Measurements from ENCODE around the gene ATMIN.

The ATMIN gene

DNA sequence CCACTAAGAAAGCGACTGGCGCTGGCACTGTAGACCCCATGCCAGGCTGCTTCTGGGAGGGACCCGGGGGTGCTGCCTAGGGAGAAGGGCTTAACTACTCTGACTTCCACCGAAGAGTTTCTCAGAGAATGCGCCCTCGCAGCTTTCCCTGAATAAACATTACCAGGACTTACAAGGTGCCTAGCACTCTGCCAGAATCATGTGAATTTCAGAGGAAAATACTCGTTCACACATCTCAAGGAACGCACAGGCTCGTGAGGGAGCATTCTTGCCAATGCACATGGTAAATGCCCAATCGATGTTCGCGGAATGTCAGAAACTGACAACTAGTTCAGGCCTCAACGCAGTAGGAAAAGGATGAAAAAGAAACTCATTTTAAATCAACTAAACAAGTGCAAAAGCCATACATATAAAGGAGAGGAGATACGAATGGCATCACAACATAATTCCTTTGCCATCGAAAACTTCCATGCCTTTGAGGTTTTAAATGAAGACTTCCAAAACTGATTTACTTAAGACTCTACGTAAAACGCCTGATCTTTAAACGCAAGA, 30.0 kb upstream of the ATMIN start:
- DNase-seq (ENCODE audit: low read depth): no peak

DNA sequence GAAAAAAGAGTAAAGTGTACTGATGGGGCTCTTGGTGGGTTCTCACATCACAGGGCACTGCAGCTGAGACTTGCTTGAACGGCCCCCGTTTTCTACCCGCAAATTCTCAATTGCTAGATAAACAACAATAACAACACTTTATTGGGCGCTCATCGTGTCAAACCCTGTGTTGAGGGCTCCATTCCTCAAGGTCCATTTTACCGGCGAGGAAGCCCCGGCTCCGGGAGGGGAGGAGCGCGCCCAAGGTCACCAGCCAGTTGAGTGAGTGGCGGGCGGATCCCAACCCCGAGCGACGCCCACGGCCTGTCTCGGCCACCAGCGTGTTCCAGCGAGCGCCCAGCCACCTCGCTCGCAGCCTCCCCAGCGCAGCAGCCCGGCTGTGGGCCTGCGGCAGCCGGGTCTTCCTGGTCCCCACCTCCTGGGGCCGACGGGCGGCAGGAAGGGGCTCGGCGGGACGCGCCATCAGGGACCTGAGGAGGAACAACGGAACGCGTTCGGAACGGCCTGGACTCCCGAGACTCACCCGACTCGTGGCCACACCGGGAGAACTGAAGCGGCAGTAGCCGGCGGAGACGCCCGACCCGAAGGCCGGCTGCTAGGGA, 29.3 kb upstream of the ATMIN start:
- DNase-seq (ENCODE audit: low read depth): no peak

DNA sequence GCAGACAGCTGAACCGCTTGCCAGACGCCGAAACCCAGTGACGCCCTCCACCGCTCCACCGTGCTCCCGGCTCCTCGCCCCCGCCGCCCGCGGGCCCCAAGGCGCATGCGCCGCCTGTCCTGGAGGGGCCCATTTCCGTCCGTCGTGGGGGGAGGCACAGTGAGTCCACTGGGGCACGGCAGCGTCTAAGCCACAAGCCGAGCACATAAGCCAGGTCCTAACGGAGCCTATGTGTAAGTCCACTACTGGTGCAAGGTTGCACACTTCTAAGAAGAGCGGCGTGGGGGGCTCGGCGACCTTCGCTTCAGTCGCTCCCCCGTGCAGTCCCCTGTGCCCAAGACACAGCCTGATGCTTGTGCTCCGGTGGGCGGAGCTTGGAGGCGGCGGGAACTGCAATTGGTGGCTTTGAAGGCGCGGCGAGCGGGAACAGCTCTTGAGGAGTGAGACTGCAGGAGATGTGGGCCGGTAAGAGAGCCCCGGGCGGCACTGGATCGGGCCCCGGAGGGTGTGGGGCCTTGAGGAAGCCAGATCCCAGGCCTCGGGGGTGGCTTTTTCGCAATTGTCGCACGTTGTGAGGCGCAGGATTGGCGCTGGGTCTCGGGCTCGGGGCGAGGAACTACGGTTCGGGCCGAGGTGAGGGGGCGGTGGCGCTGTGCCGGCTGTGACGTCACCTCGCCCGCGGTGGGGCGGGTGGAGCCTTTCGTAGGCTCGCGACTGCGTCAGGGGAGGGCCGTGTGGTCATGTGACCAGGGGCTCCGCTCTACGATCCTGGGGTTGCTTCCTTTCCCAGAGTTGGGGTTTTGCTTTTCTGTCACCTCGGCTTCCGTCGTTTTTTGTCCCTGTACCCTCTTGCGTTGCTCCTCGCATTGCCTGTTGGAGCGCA, 28.6 kb upstream of the ATMIN start, which contains the start of the genes CENPN and CMC2:
Gene CENPN, plus strand, starts transcription at position 402 of the 883 bp plus-strand sequence. CDS start 4,726 bp downstream, outside the sequence.
Gene CMC2, minus strand, starts transcription at position 73 of the 883 bp plus-strand sequence. CDS start 9,491 bp downstream, outside the sequence.
- peak; percentile 93 for DNase-seq (ENCODE audit: low read depth)

DNA sequence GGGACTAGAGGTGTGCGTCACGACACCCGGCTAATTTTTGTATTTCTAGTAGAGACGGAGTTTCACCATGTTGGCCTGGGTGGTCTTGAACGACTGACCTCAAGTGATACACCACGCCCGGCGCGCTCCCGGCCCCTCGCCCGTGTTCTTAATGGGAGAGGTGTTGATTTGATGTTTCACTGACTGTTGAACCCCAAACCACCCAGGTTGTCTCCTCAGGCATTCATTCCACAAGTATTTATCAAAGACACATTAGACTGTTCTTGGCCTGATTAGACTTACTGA, 27.2 kb upstream of the ATMIN start:
- DNase-seq (ENCODE audit: low read depth): no peak

DNA sequence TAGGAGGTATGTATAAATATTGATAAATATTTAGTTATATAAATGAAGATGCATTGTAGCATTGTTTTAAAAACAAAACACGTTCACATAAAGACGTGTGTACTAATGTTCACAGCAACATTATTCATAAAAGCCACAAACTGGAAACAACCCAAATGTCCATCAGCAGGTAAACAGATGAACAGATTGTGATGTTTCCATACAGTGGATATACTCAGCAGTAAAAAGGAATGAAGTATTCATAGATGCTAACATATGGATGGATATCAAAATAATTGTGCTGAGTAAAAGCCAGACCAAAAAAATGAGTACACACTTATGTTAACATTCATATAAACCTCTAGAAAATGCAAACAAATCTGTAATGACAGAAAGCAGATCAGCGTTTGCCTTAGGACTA, 22.7 kb upstream of the ATMIN start:
- DNase-seq (ENCODE audit: low read depth): no peak

DNA sequence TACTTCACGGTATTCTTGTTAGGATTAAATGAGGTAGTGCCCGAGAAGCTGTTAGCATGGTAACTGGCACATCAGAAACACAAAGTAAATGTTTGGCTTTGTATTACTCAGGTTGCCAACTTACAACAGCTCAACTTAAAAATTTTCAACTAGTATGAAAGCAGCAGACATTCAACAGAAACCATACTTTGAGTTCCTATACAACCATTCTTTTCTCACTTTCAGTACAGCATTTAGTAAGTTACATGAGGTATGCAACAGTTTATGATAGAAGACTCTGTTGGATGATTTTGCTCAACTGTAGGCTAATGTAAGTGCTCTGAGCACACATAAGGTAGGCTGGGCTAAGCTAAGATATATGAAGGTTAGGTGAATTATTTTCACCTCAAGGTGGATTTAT, 21.0 kb upstream of the ATMIN start:
- DNase-seq (ENCODE audit: low read depth): no peak

DNA sequence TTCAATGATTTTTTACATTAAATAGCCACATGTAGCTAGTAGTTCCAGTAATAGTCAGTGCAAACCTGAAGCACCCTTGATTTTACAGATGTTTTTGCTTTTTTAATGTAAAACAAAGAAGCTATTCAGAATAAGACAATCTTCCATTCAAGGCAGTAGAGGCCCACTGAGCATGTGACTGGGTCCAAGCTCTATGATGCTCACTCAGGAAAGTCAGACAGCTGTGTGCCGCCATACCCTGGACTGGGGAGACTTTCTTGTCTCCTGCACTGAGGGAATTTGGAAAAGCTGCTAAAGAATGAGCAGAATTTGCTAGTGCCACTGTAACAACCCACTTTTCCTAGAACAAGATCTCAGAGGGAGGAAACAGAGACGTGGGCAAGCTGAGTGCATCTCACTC, 17.1 kb upstream of the ATMIN start:
- no peak for DNase-seq (ENCODE audit: low read depth)

DNA sequence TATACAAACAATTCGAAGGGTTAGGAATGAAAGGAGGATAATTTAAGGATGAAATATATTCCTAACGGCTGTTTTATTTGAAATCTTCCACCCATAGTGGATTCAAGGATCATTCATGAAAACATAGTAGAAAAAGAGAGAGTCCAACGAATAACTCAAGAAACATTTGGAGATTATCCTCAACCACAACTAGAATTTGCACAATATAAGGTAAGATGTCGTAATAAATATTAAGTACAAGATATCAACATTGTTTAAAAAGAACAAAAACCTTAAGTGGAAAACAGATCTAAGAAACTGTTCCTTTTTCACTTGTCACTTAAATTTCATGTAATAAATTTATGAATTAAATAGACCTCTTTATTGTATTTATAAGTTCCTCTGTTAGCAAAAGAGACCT, 9.2 kb upstream of the ATMIN start:
- no peak for DNase-seq (ENCODE audit: low read depth)

DNA sequence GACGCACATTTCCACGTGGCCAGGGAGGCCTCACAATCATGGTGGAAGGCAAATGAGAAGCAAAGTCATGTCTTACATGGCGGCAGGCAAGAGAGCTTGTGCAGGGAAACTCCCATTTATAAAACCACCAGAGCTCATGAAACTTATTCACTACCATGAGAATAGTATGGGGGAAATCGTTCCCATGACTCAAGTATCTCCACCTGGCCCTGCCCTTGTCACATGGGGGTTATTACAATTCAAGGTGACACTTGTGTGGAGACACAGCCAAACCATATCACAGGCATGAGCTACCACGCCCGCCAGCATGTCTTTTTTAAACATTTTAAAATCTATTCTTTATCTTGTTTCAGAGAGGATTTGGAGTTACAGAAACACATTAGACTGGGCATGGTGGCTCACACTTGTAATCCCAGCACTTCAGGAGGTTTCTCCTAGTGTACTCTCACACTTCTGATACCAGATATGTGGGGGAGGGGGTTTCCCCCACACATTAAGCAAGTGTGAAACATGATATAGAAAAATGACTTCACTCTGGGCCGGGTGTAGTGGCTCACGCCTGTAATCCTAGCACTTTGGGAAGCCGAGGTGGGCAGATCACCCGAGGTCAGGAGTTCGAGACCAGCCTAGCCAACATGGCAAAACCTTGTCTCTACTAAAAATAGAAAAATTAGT, 5.6 kb upstream of the ATMIN start:
- DNase-seq (ENCODE audit: low read depth): no peak

DNA sequence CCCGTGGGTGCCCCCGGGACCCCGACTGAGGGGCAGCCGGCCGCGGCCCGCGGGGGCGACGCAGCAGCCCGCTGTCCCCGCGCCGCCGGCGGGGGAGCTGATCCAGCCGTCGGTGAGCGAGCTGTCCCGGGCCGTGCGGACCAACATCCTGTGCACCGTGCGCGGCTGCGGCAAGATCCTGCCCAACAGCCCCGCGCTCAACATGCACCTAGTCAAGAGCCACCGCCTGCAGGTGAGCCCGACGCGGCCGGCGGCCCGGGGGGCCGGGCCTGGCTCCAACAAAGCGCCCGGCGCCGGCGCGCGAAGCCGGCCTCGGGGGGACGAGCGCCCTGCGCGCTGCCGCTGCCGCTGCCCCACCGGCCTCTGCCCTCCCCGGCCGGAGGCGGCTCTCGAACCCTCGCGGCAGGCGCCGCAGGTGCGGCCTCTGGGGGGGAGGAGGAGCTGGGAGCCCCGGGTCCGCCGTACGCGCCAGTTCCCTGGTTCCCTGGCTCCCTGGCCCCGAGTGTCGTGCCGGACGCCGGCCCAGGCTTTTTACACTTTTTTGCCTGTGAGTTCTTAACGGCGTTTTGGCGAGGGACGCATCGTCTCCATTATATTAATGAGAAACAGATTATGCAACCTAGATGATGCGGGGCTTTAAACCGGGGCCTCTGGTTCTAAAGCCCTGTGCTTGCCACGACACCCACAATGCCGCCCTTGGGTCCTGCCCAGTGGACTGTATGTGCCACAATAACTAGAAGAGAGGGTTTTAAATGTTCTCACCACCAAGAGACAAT, 521 bp downstream of the ATMIN start:
- DNase-seq (ENCODE audit: low read depth): peak; percentile 20

DNA sequence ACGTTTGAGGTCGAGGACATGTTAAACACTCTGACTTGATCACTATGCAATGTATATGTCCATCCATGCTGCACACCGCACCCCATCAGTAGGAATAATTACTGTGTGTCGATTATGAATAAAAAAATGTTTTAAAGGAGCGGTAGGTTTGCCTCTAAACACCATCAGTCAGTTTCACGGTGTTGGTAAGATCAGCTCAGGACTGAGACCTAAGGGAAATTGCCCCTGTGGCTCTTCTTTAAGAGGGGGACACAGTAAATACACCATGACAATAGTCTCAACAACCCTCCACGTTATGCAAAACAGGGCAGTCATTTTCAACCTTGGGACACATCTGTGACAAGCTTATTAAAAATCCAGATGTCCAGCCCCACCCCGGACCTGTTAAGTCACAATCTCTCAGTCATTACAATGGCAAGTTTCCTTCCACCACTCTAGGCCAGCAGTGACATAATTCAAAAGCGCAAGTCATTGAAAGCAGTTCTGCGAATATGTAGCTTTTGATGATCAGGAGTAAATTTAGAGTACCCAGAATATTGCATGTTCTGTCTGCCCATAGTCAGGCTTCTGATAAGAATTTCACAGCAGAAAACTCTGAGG, 1.2 kb downstream of the ATMIN start:
- DNase-seq (ENCODE audit: low read depth): no peak

DNA sequence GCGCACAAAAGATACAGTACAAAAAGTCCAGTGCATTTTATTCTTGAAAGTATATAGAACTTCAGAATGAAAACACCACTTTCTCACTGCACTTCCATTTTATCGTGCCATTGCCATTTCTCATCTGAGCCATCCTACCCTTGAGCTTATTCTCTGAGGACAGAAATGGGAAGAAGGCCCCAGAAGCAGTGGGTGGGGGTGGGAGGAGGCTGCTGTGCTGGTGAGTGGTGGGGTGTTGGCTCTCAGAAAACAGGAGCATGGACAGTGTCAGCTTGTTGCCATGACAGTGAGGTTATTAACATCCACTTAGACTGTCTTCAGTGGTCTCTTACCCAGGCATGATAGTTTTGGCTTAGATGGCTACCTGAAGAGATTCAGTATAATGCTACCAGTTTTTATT, 4.5 kb downstream of the ATMIN start:
- DNase-seq (ENCODE audit: low read depth): no peak

DNA sequence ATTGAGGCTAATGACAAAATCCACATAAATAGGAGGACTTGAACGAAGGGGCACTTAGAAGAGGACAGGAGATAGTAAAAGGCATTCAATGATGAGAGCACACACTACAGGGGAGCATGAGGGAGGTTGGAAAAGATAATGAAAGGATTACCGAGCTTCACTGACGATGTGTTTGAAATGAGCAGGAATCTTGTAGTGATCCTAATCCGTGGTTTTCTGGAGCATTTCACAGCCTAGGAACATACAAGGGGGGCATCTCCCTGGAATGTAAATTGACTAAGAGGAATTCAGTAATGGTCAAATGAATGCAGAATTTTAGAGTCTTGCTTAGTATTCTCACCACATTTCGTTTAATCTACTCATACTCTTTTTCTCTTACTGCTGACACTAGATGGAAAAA, 5.2 kb downstream of the ATMIN start:
- no peak for DNase-seq (ENCODE audit: low read depth)

DNA sequence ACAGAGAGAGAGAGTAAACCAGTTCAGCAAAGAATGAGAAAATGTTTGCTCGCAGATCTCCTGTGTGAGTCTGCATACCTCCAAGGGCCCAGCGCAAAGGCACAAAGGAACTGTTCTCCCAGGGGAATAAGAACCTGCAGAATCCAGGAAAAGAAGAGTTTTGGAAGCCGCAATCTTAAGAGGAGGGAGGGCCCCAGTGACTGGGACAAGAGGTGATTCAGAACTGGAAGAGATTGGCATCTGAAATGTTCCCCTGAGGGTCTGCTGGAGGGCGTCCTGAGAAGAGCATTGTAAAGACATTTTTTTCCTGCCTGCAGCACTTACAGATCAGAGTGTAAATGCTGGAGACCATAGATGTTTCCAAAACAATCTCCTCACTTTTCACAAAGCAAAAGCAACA, 6.1 kb downstream of the ATMIN start:
- no peak for DNase-seq (ENCODE audit: low read depth)

DNA sequence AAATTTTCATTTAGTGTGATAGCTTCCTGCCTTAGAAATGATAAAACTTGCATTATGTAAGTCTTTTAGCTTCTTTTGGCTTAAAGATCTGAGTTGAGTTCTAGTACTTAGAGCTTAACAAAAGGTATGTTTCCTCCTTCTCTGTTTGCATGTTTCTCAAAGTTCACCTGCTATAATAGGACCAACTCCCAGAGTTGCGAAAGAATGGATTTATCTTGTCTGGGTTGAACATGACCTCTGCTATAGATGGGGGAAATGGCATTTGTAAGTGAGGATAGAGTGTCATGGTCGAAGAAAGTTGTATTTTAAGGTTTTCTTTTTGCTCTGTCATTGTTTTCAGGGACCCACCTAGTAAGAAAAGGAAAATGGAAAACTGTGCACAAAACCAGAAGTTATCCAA, 7.2 kb downstream of the ATMIN start:
- no peak for DNase-seq (ENCODE audit: low read depth)

DNA sequence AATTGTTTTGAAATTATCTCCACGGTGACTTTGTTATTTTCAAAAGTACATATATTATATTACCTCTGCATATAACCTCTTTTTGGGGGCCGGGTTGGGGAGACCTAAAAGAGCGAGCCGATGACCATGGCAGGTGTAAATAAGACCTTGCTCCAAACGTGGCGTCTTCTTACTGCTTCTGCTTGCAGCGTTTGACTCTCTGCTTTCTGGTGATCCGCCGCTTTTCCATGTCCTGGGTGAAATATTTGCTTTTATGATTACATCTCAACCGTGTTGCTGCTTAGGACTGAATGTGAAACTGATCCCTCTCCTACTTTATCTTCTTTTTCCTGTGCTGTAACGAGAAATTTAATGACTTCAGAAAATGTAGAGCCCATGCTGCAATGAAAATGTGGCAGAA, 18.1 kb downstream of the ATMIN start:
- no peak for DNase-seq (ENCODE audit: low read depth)

DNA sequence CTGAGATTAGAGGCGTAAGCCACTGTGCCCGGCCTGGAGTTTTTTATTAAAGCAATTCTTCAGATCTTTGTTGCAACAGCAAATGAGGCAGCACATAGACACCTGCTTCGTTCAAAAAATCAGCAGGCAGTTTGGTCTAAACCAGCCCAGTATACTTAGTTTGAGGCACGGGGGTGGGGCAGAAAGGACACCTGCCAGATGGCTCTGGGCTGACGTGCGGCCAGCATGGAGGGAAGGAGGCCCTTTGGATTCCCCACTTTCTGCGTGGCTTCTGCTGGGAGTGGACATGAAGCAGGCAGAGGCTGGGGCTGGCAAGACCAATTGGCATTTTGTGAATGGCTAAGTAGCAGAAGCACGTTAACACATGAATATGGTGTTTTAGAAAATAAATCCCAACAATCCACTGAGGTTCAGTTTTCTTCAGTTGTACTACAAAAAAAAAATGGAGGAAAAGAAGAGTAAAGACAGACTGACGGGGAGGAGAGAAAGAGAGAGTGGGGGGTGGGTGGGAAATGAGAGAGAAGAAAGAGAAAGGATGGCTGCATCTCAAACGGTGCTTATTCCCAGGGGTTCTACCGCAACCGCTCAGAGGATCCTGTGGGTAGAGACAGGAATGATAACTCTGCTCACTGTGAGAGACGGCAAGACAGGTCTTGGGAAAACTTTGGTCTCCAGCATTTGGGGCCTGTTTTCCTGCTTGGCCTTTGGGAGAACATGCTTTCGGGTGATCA, 25.1 kb downstream of the ATMIN start:
- no peak for DNase-seq (ENCODE audit: low read depth)

DNA sequence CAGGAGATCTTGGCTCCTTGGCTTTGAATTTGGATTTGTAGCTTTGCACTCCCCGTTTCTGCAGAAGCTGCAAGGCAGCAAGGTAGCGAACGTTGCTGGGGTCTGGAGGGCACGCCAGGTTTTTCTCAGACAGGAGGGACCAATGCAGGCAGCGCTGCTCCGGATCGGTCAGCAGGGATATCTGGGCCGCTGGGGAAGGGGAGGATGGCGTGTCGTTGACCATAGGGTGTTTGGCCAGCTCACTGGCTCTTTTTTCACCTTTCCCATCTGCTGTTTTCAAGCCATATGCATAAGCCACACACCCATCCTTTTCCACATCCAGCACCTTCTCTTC, 25.6 kb downstream of the ATMIN start:
- no peak for DNase-seq (ENCODE audit: low read depth)

DNA sequence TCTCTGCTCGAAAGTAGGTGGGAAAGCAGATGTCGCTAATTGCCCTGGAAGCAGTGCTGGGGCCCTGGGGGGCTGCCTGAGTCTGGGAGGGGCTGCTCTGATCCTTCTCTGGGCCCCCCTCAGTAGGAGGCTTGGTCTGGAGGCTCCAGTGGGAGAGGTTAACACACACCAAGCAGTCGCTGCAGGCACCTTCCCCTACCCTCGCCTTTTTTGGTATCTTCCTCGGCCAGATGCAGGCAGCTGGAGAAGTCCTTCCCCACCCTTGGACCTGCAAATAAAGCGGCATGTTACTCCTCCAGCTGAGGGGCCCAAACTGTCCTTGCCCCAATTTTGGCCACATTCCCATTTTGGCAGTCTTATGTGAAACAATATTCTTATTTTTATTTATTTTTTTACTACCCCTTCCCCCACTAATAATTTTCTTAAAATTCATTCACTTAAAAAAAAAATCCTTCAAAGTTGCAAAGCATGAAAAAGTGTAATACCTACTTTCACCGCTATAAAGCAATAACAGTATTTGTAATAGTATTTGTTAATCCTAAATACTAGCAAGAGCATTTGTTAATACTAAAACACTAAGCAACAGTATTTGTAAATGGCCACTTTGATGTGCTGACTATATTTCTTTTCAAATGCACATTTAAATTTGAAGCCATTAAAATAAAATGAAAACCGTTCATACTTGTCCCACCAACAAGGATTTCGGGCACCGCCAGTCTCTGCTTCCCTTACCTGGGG, 26.4 kb downstream of the ATMIN start:
- DNase-seq (ENCODE audit: low read depth): no peak

DNA sequence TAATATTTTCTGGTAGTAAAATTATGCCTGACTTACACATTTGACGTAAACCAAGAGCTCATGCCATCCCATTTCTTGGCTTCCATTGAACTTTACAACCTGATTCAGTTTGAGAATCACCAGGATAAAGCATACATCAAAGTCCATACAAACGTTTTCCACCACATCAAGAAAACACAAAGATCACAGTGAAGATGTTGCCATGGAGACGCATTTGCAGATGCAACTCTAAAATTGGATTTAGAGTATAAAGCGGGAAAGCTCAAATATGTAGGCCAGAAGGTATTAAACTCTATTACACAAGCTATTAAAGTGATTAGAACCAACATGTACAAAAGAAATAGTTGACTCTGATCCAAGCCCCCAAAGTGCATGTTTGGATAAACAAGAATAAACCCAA, 31.0 kb downstream of the ATMIN start:
- DNase-seq (ENCODE audit: low read depth): no peak
